ENCODE data around the gene LRRC51.
A peak's percentile ranks its signal among the peaks of the same experiment; 100 is the strongest.

The LRRC51 gene

GRCh38 chr11:72066855-72067254, 13.8 kb upstream of the LRRC51 start:
- no peak for TF ChIP-seq POLR2AphosphoS5 (IDR thresholded peaks at IDR 0.05; ENCODE audit: low read depth, low read length)
- no peak for TF ChIP-seq REST (IDR thresholded peaks at IDR 0.05; ENCODE audit: insufficient read depth in 1 of 2, low read depth in 2 of 2, low read length in 2 of 2)
- no peak for TF ChIP-seq SIN3A (IDR thresholded peaks at IDR 0.05; ENCODE audit: borderline replicate concordance, insufficient read depth, low read length)
- TF ChIP-seq FOXP2 (optimal IDR thresholded peaks at IDR 0.05; ENCODE audit: borderline replicate concordance, extremely low read depth, extremely low read length, insufficient read depth) = no peak
- no peak for TF ChIP-seq TAF1 (IDR thresholded peaks at IDR 0.05; ENCODE audit: borderline replicate concordance, insufficient read depth, low read length)

- TF ChIP-seq SIN3A (IDR thresholded peaks at IDR 0.05; ENCODE audit: borderline replicate concordance, insufficient read depth, low read length) = no peak
- no peak for TF ChIP-seq TAF1 (IDR thresholded peaks at IDR 0.05; ENCODE audit: borderline replicate concordance, insufficient read depth, low read length)
- no peak for TF ChIP-seq POLR2AphosphoS5 (IDR thresholded peaks at IDR 0.05; ENCODE audit: low read depth, low read length)
- TF ChIP-seq FOXP2 (optimal IDR thresholded peaks at IDR 0.05; ENCODE audit: borderline replicate concordance, extremely low read depth, extremely low read length, insufficient read depth) = no peak
- TF ChIP-seq REST (IDR thresholded peaks at IDR 0.05; ENCODE audit: insufficient read depth in 1 of 2, low read depth in 2 of 2, low read length in 2 of 2) = no peak
These were observed 13.4 kb upstream of the LRRC51 start for GRCh38 chr11:72067266-72067665.

- no peak for TF ChIP-seq FOXP2 (optimal IDR thresholded peaks at IDR 0.05; ENCODE audit: borderline replicate concordance, extremely low read depth, extremely low read length, insufficient read depth)
- no peak for TF ChIP-seq SIN3A (IDR thresholded peaks at IDR 0.05; ENCODE audit: borderline replicate concordance, insufficient read depth, low read length)
- TF ChIP-seq TAF1 (IDR thresholded peaks at IDR 0.05; ENCODE audit: borderline replicate concordance, insufficient read depth, low read length) = no peak
- TF ChIP-seq REST (IDR thresholded peaks at IDR 0.05; ENCODE audit: insufficient read depth in 1 of 2, low read depth in 2 of 2, low read length in 2 of 2) = no peak
- TF ChIP-seq POLR2AphosphoS5 (IDR thresholded peaks at IDR 0.05; ENCODE audit: low read depth, low read length) = no peak
These were observed 13.0 kb upstream of the LRRC51 start for GRCh38 chr11:72067676-72068075.

GRCh38 chr11:72069200-72069599, 11.4 kb upstream of the LRRC51 start:
- TF ChIP-seq REST (IDR thresholded peaks at IDR 0.05; ENCODE audit: insufficient read depth in 1 of 2, low read depth in 2 of 2, low read length in 2 of 2) (no peak), TAF1 (IDR thresholded peaks at IDR 0.05; ENCODE audit: borderline replicate concordance, insufficient read depth, low read length) (no peak), SIN3A (IDR thresholded peaks at IDR 0.05; ENCODE audit: borderline replicate concordance, insufficient read depth, low read length) (no peak), POLR2AphosphoS5 (IDR thresholded peaks at IDR 0.05; ENCODE audit: low read depth, low read length) (no peak), FOXP2 (optimal IDR thresholded peaks at IDR 0.05; ENCODE audit: borderline replicate concordance, extremely low read depth, extremely low read length, insufficient read depth) (no peak)

- TF ChIP-seq SIN3A (IDR thresholded peaks at IDR 0.05; ENCODE audit: borderline replicate concordance, insufficient read depth, low read length) (no peak), POLR2AphosphoS5 (IDR thresholded peaks at IDR 0.05; ENCODE audit: low read depth, low read length) (0 out of 2 replicates have a peak, but pooled peaks have one; percentile 11), FOXP2 (optimal IDR thresholded peaks at IDR 0.05; ENCODE audit: borderline replicate concordance, extremely low read depth, extremely low read length, insufficient read depth) (peak; percentile 27)
These were observed 10.8 kb upstream of the LRRC51 start for GRCh38 chr11:72069787-72070251.
